Nucleus accumbens (tissue), 56 donors: ENCODE data around the gene NCOA6.
"Not testable (repeated sequence)": the region's sequence is repeated elsewhere in the genome, so short reads cannot be mapped to it uniquely, and the experiment has no call there.

Experiments used
- DNase-seq, 56 donors: peaks; one replicate each; lab custom pipeline; 2025; lab: John Stamatoyannopoulos, UW

Gene NCOA6

GRCh38 chr20:34831936-34832335, 6.5 kb upstream of the NCOA6 start:
- DNase-seq, result no peak

GRCh38 chr20:34829191-34829590, 3.7 kb upstream of the NCOA6 start:
- DNase-seq, result no peak

DNA sequence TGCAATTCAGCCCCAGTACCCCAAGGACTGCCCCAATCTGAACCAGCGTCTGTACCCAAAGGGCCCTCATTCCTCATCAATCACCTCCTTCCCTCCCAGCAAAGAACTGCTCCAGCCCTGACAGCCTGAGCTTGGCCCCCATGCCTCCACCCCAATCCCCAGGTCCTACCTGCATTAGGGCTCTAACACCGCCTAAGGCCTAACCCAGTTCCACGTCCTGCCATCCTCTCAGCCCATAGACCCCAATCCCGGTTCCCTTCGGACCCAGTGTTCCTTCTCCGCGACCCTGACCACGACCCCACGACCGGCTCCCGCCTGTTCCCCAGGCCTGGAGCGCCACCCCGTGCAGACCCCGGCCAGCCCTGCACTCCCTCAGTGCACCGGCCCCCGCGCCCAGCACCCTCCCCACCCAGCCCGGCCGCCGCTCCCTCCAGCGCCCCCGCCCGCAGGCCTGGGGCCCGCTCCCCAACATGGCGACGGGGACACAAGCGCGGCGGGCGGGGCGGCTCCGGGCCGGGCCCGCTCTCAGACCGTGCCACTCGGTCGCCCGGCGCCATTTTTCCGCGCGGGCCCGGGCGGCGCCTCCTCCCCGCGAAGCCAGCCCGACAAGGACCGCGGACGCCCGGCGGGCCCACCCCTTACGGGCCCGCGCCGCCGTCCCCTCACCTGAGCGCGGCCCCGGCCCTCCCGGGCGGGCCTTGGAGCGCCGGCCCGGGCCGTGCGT, 483 bp downstream of the NCOA6 start:
- peak in 52 of 56 donors; percentile 14 to 84 (median 56) for DNase-seq

GRCh38 chr20:34824452-34824805, 1.0 kb downstream of the NCOA6 start:
- peak in 22 of 56 donors; percentile 6 to 49 (median 28) for DNase-seq

GRCh38 chr20:34824026-34824425, 1.4 kb downstream of the NCOA6 start:
- no peak for DNase-seq

GRCh38 chr20:34820805-34821578, 4.5 kb downstream of the NCOA6 start:
- DNase-seq, result no peak

DNA sequence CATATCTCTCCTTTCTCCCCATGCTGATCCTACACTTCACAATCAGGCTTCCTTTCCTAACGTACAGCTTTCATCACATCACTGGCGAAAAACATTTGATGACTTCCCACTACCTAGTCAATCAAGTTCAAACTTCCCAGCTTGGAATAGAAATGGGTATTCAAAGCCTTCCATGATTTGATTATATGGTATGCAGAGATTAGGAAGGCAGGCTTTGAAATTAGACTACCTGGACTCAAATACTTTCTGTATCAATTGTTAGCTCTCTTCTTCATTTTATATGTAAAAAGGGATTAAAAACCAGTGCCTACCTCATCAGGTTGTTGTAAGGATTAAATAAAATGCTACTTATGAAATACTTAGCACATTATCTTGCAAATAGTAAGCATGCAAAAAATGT, 7.7 kb downstream of the NCOA6 start:
- no peak for DNase-seq

DNA sequence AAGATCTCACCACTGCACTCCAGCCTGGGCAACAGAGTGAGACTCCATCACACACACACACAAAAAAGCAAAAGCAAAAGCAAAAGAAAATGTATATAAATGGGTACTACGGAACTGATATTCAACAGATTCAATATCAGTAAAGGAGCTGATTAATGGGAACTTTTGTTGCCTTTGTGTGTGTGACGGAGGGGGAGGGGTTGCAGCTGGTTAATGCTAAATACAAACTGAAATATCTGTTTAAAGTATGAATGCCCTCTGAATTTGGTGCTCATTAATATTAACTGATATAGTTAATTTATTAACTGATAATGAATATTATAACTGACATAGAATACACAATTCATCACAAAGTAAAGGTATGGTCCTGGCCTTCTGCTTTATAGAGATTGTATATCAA, 8.4 kb downstream of the NCOA6 start:
- peak in 2 of 56 donors; percentile 12 to 41 for DNase-seq

DNA sequence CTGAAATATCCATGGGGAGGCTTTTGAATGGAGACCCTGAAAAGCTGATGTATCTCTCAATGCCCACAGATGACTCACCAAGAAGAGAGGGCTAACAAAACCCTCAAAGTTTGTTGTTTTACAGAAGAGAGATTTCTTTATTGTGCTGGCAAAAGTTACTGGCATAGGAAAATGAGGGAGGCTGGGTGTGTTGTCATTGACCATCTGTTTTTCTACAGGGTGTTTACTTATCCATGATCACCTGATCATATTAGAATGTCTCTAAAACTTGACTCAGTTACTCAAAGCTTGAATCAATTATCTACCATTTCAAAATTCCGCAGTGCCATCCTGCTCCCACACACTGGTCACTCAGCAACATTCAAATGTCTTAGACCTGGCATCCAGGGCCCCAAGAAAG, 9.8 kb downstream of the NCOA6 start:
- DNase-seq, result no peak

DNA sequence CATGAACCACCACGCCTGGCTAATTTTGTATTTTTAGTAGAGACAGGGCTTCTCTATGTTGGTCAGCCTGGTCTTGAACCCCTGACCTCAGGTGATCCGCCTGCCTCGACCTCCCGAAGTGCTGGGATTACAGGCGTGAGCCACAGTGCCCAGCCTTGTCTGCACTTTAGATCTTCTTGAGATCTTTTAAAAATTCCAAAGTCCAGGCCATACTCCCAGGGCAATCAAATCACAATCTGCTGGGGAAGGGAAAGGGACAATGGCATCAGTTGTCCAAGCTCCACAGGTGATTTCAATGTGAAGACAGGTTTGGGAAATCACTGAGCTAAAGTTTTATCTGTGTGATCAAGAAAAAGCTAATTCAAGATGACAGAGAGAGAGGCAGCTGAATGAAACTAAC, 16.9 kb downstream of the NCOA6 start:
- DNase-seq, result no peak

GRCh38 chr20:34807944-34808465, 17.4 kb downstream of the NCOA6 start:
- DNase-seq, result not testable (repeated sequence)

DNA sequence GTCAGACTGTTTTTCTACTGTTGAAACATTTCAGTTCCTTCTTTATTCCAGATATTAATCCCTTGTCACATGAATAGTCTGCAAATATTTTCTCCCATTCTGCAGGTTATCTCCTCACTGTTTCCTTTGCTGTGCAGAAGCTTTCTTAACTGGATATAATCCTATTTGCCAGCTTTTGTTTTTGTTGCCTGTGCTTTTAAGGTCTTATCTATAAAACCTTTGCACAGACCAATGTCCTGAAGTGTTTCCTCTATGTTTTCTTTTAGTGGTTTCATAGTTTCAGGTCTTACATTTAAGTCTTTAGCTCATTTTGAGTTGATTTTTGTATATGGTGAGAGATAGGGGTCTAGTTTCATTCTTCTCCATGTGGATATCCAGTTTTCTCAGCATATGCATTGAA, 19.2 kb downstream of the NCOA6 start:
- no peak for DNase-seq

DNA sequence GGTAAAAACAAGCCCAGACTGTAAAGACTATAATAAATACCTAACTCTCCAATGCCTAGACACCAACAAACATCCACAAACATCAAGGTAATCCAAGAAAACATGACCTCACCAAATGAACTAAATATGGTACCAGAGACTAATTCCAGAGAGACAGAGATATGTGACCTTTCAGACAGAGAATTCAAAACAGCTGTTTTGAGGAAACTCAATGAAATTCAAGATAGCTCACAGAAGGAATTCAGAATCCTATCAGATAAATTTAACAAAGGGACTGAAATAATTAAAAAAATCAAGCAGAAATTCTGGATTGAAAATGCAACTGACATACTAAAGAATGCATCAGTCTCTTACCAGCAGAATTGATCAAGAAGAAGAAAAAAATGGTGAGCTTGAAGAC, 26.6 kb downstream of the NCOA6 start:
- no peak for DNase-seq

DNA sequence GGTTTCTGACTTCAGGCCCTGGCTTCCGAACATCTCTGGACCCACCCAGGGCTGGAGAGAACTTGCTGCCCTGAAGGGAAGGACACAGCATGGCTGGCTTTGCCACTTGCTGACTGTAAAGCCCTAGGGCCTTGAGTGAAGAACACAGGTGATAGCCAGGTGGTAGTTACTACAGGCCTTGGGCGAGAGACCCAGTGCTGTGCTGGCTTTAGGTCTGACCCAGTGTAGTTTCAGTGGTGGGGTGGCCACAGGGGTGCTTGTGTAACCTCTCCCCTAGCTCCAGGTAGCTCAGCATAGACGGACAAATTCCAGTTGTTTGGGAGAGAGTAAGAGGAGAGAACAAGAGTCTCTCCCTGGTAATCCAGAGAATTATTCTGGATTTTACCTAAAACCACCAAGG, 27.1 kb downstream of the NCOA6 start:
- DNase-seq, result no peak

DNA sequence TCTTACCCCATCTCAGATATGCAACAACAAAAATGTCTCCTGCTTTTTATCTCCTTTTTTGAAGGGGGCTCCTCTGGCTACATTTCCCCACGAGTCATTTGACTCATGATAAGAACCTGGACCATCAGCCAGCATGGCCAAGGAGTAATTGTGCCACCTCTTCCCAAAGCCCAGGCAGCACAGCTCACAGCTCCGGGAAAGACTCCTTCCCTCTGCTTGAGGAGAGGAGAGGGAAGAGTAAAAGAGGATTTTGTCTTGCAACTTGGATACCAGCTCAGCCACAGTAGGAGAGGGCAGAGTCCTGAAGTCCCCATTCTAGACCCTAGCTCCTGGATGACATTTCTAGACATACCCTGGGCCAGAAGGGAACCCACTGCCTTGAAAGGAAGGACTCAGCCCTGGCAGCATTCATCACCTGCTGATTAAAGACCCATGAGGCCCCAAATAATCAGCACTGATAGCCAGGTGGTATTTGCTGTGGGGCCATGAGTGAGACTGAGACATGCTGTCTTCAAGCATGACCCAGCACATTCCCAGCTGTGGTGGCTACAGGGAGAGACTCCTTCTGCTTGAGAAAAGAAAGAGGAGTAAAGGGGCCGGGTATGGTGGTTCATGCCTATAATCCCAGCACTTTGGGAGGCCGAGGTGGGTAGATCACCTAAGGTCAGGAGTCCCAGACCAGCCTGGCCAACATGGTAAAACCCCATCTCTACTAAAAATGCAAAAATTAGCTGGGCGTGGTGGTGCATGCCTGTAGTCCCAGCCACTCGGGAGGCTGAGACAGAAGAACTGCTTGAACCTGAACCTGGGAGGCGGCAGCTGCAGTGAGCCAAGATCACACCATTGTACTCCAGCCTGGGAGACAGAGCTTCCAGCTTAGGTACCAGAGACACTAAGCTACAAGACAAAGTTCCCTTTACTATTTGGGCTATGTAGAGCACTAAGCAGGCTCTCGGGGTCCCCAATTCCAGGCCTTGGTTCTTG, 28.1 kb downstream of the NCOA6 start:
- no peak for DNase-seq

- no peak for DNase-seq
These were observed 31.4 kb downstream of the NCOA6 start for GRCh38 chr20:34794006-34794585.

- no peak for DNase-seq
These were observed 32.6 kb downstream of the NCOA6 start for GRCh38 chr20:34792687-34793363.

DNA sequence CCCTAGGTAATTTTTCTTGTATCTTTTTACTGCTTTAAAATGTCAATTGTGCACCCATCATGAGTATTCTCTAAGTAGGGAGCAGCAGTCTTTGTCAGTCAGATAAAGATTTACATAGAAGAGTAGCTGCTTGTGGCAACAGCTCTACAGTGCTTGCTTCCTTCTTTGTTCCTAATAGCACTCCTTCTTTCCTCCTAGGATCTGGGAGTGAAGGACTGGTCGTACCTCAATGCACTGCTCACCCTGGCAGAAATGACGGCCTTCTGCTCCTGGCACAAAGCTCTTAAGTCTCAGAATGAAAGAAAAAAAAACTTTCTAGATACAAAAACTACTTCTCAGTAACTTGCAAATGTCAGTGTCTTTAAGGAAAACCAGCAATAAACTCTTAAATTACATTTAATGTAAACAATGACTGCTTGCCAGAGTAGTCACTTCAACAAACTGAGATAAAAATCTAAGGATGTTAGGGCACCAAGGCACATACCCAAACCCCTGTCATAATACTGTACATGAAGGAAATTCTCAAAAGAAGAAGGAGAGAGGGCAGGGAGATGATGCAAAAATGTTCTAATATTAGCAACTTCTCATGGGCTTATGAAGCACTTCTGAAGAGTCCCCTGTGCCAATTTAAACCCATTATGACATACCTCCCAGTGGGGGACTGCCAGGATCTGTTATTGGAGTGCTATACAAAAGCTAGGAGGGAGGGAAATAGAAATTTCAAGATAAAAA, 34.0 kb downstream of the NCOA6 start:
- no peak for DNase-seq

DNA sequence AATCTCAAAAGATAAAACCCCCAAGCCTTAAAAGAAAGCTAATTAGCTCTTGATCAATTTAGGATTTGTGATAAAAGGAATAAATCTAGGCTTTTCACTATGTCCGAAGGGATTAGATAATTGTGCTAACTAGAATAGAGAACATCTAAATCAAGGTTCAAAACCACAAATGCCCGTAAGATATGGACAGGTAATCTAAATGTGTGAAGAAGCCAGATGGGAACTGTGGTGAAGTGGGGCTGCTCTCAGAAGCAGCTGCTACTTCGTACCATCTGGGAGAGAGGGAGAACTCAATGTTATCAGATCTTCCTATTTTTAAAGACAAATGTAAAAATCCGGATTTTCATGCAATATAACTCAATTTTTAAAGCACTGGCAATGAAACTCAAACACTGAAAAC, 44.2 kb downstream of the NCOA6 start:
- DNase-seq, result no peak
